K562 (cell line): ENCODE measurements around the gene ARL3. TPM values are rescaled to one million over a fixed set of nuclear protein-coding genes. Genes with fewer than 3 reads are reported as not detected.

Experiments
- ATAC-seq: fragments of 200-7000 bp; cut with Tn5 transposase; 3 replicates; pipeline ENCODE4 v1.9.1; 2020; ENCODE audit warnings: moderate library complexity
- BruUV-seq: library from RNA; stranded (reverse); fragments of 400-500 nt; replicated peaks from 2 replicates; lab custom pipeline; 2021; lab: Mats Ljungman, UMichigan
- CTCF ChIA-PET: fragments of 300-600 bp; formaldehyde crosslinking; extraction: SDS; loops from one replicate; lab custom pipeline; 2021; ENCODE audit warnings: low intra/inter-chr PET ratio; lab: Yijun Ruan, JAX
- POLR2A ChIA-PET: fragments of 300-600, 350-650 bp; sonication (Branson Sonifier 250); formaldehyde crosslinking; extraction: SDS; loops from one replicate; lab custom pipeline; 2021; ENCODE audit warnings: antibody characterized with exemption, inconsistent platforms; lab: Yijun Ruan, JAX
- DNase-seq, 4 experiments: peaks; one replicate each; pipeline versions ENCODE4 v3.0.0 to v3.0.0-alpha.2; 2011 to 2018; ENCODE audit warnings: low spot score in 3 of 4, mixed read lengths in 3 of 4; ENCODE audit errors: extremely low read depth in 1 of 4
- FAIRE-seq: peaks from 2 replicates; lab custom pipeline; 2011; peaks lifted over from hg19 to GRCh38; lab: Jason Lieb, UNC
- H2AFZ ChIP-seq: 2 replicates; pipeline ENCODE4 v1.6.0; 2011; ENCODE audit warnings: low read depth, low read length, control low read depth, inconsistent platforms
- H3K27ac ChIP-seq: fragments of 200-600 bp; 3 replicates; pipeline ENCODE4 v1.8.0; 2011; ENCODE audit warnings: low read depth, mild to moderate bottlenecking, control low read depth, inconsistent platforms, low read length, moderate library complexity, mixed read lengths; ENCODE audit errors: extremely low read depth
- H3K27me3 ChIP-seq, 2 experiments: fragments of 300-600 bp in 1 of 2; 2 replicates in 1 of 2; 3 replicates in 1 of 2; pipeline versions ENCODE4 v1.6.0 to v1.8.0; 2011; ENCODE audit warnings: inconsistent platforms in 2 of 2, low read length in 2 of 2, mild to moderate bottlenecking in 1 of 2, mixed read lengths in 1 of 2, moderate library complexity in 1 of 2; ENCODE audit not compliant: control insufficient read depth in 2 of 2, insufficient read depth in 2 of 2
- H3K36me3 ChIP-seq: fragments of 300-600 bp; 3 replicates; pipeline ENCODE4 v1.8.0; 2011; ENCODE audit warnings: mild to moderate bottlenecking, low read length, inconsistent platforms; ENCODE audit not compliant: control insufficient read depth, insufficient read depth
- H3K4me1 ChIP-seq, 2 experiments: fragments of 200-600 bp in 1 of 2; replicated peaks in 1 of 2; 2 replicates in 1 of 2; 3 replicates in 1 of 2; pipeline versions ENCODE4 v1.5.1 to v1.8.0; 2011; ENCODE audit warnings: inconsistent platforms in 2 of 2, low read length in 2 of 2, mild to moderate bottlenecking in 1 of 2, mixed read lengths in 1 of 2, moderate library complexity in 1 of 2; ENCODE audit not compliant: control insufficient read depth in 2 of 2, insufficient read depth in 2 of 2
- H3K4me2 ChIP-seq: 2 replicates; pipeline ENCODE4 v1.6.1; 2011; ENCODE audit warnings: low read length, control low read depth, inconsistent platforms, mixed read lengths; ENCODE audit not compliant: insufficient read depth
- H3K4me3 ChIP-seq: fragments of 200-600 bp; sonication (generic), shearing (Covaris generic); 2 replicates; pipeline ENCODE4 v1.5.1; 2016; ENCODE audit warnings: control low read depth, inconsistent platforms
- H3K79me2 ChIP-seq: fragments of 200-600 bp; 3 replicates; pipeline ENCODE4 v1.8.0; 2011; ENCODE audit warnings: low read length, inconsistent platforms; ENCODE audit not compliant: control insufficient read depth, insufficient read depth
- H3K9ac ChIP-seq, 2 experiments: 2 replicates each; pipeline versions ENCODE4 v1.6.0 to v1.6.1; 2011; ENCODE audit warnings: low read depth in 2 of 2, low read length in 2 of 2, control low read depth in 1 of 2, inconsistent platforms in 1 of 2, mild to moderate bottlenecking in 1 of 2, mixed read lengths in 1 of 2; ENCODE audit not compliant: insufficient read depth in 1 of 2
- H3K9me1 ChIP-seq: one replicate; pipeline ENCODE4 v1.6.0; 2011; ENCODE audit warnings: inconsistent platforms, mild to moderate bottlenecking, low read length, moderate library complexity; ENCODE audit not compliant: control insufficient read depth, insufficient read depth
- H3K9me3 ChIP-seq: replicated peaks from 2 replicates; pipeline ENCODE4 v1.5.1; 2011; ENCODE audit warnings: low read depth, low read length, inconsistent platforms; ENCODE audit not compliant: control insufficient read depth, insufficient read depth
- H4K20me1 ChIP-seq: replicated peaks from 2 replicates; pipeline ENCODE4 v1.6.1; 2011; ENCODE audit warnings: low read length, inconsistent platforms, mixed read lengths; ENCODE audit not compliant: control insufficient read depth, insufficient read depth
- CBX5 ChIP-seq: IDR thresholded peaks from 2 replicates; pipeline ENCODE4 v1.6.1; 2014; ENCODE audit warnings: low read depth, borderline replicate concordance
- CHD4 ChIP-seq: fragments of 200-600 bp; sonication (generic); IDR thresholded peaks from 3 replicates; pipeline ENCODE4 v1.6.1; 2012; ENCODE audit warnings: low read depth, mild to moderate bottlenecking, mixed read lengths, low read length, inconsistent platforms; ENCODE audit not compliant: insufficient read depth, insufficient replicate concordance, poor library complexity, severe bottlenecking
- DACH1 ChIP-seq: fragments of 450-650 bp; IDR thresholded peaks from 2 replicates; pipeline ENCODE4 v1.6.1; 2018; ENCODE audit not compliant: partially characterized antibody
- ELF1 ChIP-seq: fragments of 200-800 bp; sonication (Bioruptor generic); IDR thresholded peaks from 2 replicates; pipeline ENCODE4 v1.6.1; 2016; ENCODE audit warnings: missing genetic modification characterization, missing compliant biosample characterization
- YBX1 ChIP-seq: fragments of 450-650 bp; IDR thresholded peaks from 2 replicates; pipeline ENCODE4 v1.7.1; 2016; ENCODE audit warnings: mild to moderate bottlenecking
- ZNF263 ChIP-seq: sonication (generic); formaldehyde crosslinking; IDR thresholded peaks from 2 replicates; pipeline ENCODE4 v1.8.0; 2022; ENCODE audit warnings: mild to moderate bottlenecking, missing genetic modification reagents, borderline replicate concordance
- ZNF41 ChIP-seq: fragments of 250-450 bp; sonication (Bioruptor Pico); conservative IDR thresholded peaks from 2 replicates; pipeline ENCODE4 v1.4.0; 2020; ENCODE audit warnings: mild to moderate bottlenecking
- WGBS: fragments of 100-300 bp; shearing (Covaris generic); methylation state at CpG from one replicate; pipeline ENCODE4 v1.1.6; 2016; ENCODE audit warnings: low coverage, mixed read lengths; ENCODE audit not compliant: insufficient coverage; ENCODE audit errors: missing lambda C conversion rate; 5-methylcytosine and 5-hydroxymethylcytosine counted together
- in situ Hi-C: fragments of 300-500 bp; cut with MboI; formaldehyde crosslinking; loops from 4 replicates; pipeline ENCODE4 v1.15.0; 2018; ENCODE audit warnings: inconsistent platforms, mixed read lengths
- intact Hi-C: fragments of 100-400 bp; cut with micrococcal nuclease; formaldehyde crosslinking; loops from 2 replicates; pipeline ENCODE4 v1.14.2; 2022
- polyA plus RNA-seq, 8 experiments: library from polyadenylated mRNA; depleted of rRNA in 4 of 8; stranded (reverse) in 5 of 8; unstranded in 3 of 8; fragments of >200 nt; fragmentation: Nextera tagmentation in 2 of 8; fragmentation: Illumina TruSeq in 1 of 8; extraction: Ambion mirVana in 2 of 8; extraction: Trizol in 1 of 8; gene quantifications; 2 replicates each; pipeline versions ENCODE4 v1.2.1 to v1.2.3, GENCODE V29; 2011 to 2014; ENCODE audit warnings: inconsistent platforms in 1 of 8, missing spikeins in 1 of 8
- total RNA-seq, 7 experiments: library from RNA; depleted of rRNA in 6 of 7; stranded (reverse); fragments of >200 nt in 6 of 7; fragmentation: Illumina TruSeq in 2 of 7; extraction: Trizol in 2 of 7; gene quantifications; 2 replicates each; pipeline versions ENCODE4 v1.2.1 to v1.2.3, GENCODE V29; 2011 to 2021; ENCODE audit warnings: low replicate concordance in 1 of 7
- TF ChIP-seq, protein P1 (sequence below): fragments of 250-450 bp; sonication (Bioruptor Pico); IDR thresholded peaks from 2 replicates; pipeline ENCODE4 v1.9.0; 2021; ENCODE audit warnings: mild to moderate bottlenecking
- TF ChIP-seq, protein P2 (sequence below), 3 experiments: IDR thresholded peaks in 2 of 3; conservative IDR thresholded peaks in 1 of 3; 2 replicates each; pipeline ENCODE4 v1.5.1; 2011 to 2012; ENCODE audit warnings: low read length in 3 of 3, mild to moderate bottlenecking in 3 of 3, control low read depth in 2 of 3, improper control_type of control experiment in 1 of 3, inconsistent platforms in 1 of 3, low read depth in 1 of 3, mixed read lengths in 1 of 3, moderate library complexity in 1 of 3; ENCODE audit not compliant: insufficient read depth in 2 of 3

The ARL3 gene
- total and polyA plus RNA-seq, 9 of the 15 experiments (the other 6 are each of a cell fraction or from before 2014, with no cell fraction given), result 2.9 to 8.9 (median 4.8) TPM

DNA sequence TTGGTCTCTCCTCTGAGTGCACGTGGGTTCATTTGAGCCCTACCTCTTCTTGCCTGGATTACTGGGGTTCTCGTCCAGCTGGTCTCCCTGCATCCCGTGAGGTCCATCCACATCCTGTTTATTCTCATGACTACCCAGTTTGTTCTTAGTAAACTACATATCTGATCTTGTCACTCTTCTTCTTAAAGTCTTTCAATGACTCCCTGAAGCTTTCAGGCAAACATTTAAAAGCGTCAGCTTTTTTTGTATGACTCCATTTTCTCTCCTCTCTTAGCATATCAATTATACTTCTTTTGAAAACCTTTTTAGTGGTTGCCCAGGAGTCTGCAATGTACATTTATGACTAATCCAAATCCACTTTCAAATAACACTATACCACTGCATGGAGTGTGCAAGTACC is 7.8 kb upstream of the ARL3 start (continued):
- TF ChIP-seq, protein P1, sequence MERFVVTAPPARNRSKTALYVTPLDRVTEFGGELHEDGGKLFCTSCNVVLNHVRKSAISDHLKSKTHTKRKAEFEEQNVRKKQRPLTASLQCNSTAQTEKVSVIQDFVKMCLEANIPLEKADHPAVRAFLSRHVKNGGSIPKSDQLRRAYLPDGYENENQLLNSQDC (CRISPR knock-in tag), result no peak
- no peak for TF ChIP-seq YBX1
- TF ChIP-seq, protein P2, sequence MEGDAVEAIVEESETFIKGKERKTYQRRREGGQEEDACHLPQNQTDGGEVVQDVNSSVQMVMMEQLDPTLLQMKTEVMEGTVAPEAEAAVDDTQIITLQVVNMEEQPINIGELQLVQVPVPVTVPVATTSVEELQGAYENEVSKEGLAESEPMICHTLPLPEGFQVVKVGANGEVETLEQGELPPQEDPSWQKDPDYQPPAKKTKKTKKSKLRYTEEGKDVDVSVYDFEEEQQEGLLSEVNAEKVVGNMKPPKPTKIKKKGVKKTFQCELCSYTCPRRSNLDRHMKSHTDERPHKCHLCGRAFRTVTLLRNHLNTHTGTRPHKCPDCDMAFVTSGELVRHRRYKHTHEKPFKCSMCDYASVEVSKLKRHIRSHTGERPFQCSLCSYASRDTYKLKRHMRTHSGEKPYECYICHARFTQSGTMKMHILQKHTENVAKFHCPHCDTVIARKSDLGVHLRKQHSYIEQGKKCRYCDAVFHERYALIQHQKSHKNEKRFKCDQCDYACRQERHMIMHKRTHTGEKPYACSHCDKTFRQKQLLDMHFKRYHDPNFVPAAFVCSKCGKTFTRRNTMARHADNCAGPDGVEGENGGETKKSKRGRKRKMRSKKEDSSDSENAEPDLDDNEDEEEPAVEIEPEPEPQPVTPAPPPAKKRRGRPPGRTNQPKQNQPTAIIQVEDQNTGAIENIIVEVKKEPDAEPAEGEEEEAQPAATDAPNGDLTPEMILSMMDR (IDR thresholded peaks at IDR 0.05 in 2 of 3, conservative IDR thresholded peaks at IDR 0.05 in 1 of 3; ENCODE audit: insufficient read depth in 2 of 3, low read depth in 1 of 3, low read length in 3 of 3), result no peak
- no peak for TF ChIP-seq CHD4
- TF ChIP-seq ZNF41 (CRISPR knock-in tag), result no peak
- TF ChIP-seq CBX5, result no peak
- TF ChIP-seq ELF1, result no peak
- TF ChIP-seq DACH1, result no peak

DNA sequence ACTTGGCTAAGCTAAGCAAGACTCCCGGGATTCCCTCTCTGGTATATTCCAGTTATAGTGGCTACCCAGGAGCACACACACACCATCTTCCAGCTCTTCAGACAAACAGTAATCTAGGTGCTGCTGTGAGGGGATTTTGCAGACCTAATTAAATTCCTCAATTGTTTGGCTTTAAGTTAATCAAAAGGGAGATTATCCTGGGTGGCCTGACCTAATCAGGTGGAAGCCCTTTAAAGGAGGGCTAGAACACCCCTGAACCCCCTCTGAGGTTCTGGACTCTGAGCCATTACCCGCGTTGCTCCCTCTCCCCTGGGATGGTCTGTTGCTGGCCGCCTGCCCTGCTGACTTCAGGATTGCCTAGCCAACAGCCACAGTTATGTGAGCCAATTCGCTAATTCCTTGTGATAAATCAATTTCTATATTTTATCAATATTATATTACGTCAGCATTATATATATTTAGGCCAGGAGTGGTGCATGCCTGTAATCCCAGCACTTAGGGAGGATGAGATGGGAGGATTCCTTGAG is 6.6 kb upstream of the ARL3 start:
- no peak for DNase-seq
- Histone ChIP-seq H3K9ac (no peak overlapping the region), H3K27me3 (no peaks in the 10 kb centered on the region), H2AFZ (no peak overlapping the region), H3K27ac (no peak overlapping the region), H3K36me3 (peaks cover 31% of the 10 kb centered on the region), H3K4me2 (no peak overlapping the region), H3K79me2 (peaks cover 48% of the 10 kb centered on the region), H3K9me3 (no peaks in the 10 kb centered on the region), H4K20me1 (no peaks in the 10 kb centered on the region), H3K9me1 (no peaks in the 10 kb centered on the region), H3K4me3 (no peak overlapping the region), H3K4me1 (peaks cover 3 to 8% of the 10 kb centered on the region in 2 experiments; a peak in 3 of 5 replicates)
- intact Hi-C loops, result no loop called here
- in situ Hi-C loops, result loop anchor here (5.0 kb wide), 1 partner anchor 181 kb away; no protein-coding TSS in a partner anchor
- no peak for FAIRE-seq
- CTCF ChIA-PET, result no interaction called here
- 97% methylated on average over 6 of the region's 6 CpGs for WGBS
- POLR2A ChIA-PET, result interaction anchor here (0.8 kb wide), 1 partner anchor 717 kb away, joined by 3 read pairs; no protein-coding TSS in a partner anchor
- no peak for ATAC-seq
- BruUV-seq, result no TSS peak
- no peak for TF ChIP-seq ZNF263 (CRISPR knock-in tag)
